ENCODE data around the gene TRIM2. TPM values are rescaled to one million over a fixed set of nuclear protein-coding genes. Genes with fewer than 3 reads are reported as not detected.

The TRIM2 gene
- total RNA-seq, 4 donors from 2014 or later: 25.9 to 121 (median 45.6) TPM

DNA sequence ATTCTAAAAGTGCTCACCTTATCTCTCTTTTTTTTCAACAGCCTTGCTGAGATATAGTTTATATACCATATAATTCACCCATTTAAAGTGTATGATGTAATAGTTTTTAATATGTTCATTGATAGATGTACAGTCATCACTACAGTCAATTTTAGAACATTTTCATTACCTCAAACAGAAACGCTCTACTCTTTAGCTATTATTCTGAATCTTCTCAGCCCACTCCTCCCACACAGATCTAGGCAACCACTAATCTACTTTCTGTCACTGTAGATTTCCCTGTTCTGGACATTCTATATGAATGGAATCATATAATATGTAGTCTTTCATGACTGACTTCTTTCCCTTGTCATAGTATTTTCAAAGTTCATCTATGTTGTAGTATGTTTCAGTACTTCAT lies 162.8 kb downstream of the TRIM2 start:
- intact Hi-C loops (cut with DNase I; ENCODE audit: low total_unique reads): no loop called here
- Histone ChIP-seq H3K27me3 (no peaks in the 10 kb centered on the region), H3K4me3 (no peak overlapping the region), H3K36me3 (no peaks in the 10 kb centered on the region), H3K4me1 (no peaks in the 10 kb centered on the region), H3K9me3 (no peaks in the 10 kb centered on the region), H3K27ac (no peak overlapping the region)
- DNase-seq: no peak
- no peak for TF ChIP-seq POLR2A (IDR thresholded peaks at IDR 0.05)
- TF ChIP-seq CTCF (IDR thresholded peaks at IDR 0.05): no peak

GRCh38 chr4:153369021-153369420 lies 164.8 kb downstream of the TRIM2 start:
- no peak overlapping the region for H3K4me3 ChIP-seq
- DNase-seq: no peak
- intact Hi-C loops (cut with DNase I; ENCODE audit: low total_unique reads): no loop called here
- no peaks in the 10 kb centered on the region for H3K4me1 ChIP-seq
- no peak overlapping the region for H3K27ac ChIP-seq
- no peak for TF ChIP-seq CTCF (IDR thresholded peaks at IDR 0.05)
- TF ChIP-seq POLR2A (IDR thresholded peaks at IDR 0.05): no peak
- no peaks in the 10 kb centered on the region for H3K9me3 ChIP-seq
- no peaks in the 10 kb centered on the region for H3K36me3 ChIP-seq
- no peaks in the 10 kb centered on the region for H3K27me3 ChIP-seq

DNA sequence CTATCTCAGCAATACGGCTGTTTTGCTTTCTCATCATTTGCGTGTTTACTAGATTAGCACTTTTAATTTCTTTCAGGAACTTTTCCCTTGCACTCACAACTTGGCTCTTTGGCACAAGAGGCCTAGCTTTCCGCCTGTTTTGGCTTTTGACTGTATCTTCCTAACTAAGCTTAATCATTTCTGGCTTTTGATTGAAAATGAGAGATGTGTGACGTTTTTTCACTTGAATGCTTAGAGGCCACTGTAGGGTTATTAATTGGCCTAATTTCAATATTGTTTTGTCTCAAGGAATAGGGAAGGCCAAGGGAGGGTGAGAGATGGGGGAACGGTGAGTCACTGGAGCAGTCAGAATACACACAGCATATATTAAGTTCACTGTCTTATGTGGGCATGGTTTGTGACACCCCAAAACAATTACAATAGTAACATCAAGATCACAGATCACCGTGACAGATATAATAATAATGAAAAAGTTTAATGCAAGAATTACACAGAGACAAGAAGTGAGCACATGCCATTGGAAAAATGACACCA lies 167.5 kb downstream of the TRIM2 start:
- no peaks in the 10 kb centered on the region for H3K36me3 ChIP-seq

DNA sequence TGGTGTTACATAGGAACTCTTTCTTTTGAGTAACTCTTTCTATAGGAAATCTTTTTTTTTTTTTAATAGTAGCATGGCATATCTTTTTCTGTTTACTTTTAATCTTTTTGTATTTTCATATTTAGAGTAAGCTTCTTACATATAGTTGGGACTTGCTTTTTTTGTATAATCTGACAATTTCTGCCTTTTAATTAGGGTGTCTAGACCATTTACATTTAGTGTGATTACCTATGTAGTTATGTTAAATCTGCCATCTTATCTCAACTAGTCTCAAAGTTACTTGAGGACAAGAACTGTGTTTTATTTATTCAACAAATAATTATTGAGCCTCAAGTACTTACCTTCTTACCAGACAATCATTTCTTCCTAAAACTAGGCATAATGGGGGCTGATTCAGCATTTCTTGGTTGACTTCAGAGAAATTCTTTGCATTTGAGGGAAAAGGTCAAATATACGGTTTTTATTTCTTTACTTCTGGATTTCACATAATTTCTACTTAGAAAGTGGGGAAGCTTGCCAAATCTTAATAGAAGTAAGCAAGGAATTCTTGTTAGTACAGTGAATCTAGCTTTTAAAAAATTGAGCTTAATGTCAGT lies 168.8 kb downstream of the TRIM2 start:
- Histone ChIP-seq H3K36me3 (no peaks in the 10 kb centered on the region), H3K4me3 (no peak overlapping the region), H3K27me3 (no peaks in the 10 kb centered on the region), H3K4me1 (no peaks in the 10 kb centered on the region), H3K27ac (no peak overlapping the region), H3K9me3 (no peaks in the 10 kb centered on the region)
- no peak for DNase-seq
- TF ChIP-seq CTCF (IDR thresholded peaks at IDR 0.05): no peak
- no peak for TF ChIP-seq POLR2A (IDR thresholded peaks at IDR 0.05)
- intact Hi-C loops (cut with DNase I; ENCODE audit: low total_unique reads): no loop called here

More for the DNA sequence above, 167.5 kb downstream of the TRIM2 start:
- Histone ChIP-seq H3K27me3 (no peaks in the 10 kb centered on the region), H3K4me1 (no peaks in the 10 kb centered on the region), H3K27ac (no peak overlapping the region), H3K4me3 (no peak overlapping the region), H3K9me3 (no peaks in the 10 kb centered on the region)
- intact Hi-C loops (cut with DNase I; ENCODE audit: low total_unique reads): no loop called here
- TF ChIP-seq CTCF (IDR thresholded peaks at IDR 0.05) (no peak), POLR2A (IDR thresholded peaks at IDR 0.05) (no peak)
- DNase-seq: no peak

DNA sequence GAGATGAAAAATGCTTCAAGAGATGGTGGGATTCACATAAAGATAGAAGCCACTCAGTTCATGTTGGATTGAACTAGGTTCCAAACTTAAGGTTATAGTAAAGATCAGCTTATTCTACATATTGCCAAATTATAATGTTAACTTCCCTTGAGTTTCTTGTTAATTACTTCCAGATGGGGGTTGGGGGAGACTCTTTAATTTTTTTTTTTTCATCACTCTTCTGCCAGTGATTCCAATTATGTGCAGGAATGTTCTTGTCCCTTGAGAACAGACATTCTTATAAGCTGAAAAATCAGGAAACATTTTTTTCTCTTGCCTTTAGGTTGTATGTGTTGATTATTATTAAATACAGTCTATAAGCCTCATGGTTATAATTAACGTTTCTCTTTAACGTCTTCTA lies 170.2 kb downstream of the TRIM2 start:
- intact Hi-C loops (cut with DNase I; ENCODE audit: low total_unique reads): no loop called here
- Histone ChIP-seq H3K36me3 (no peaks in the 10 kb centered on the region), H3K9me3 (no peaks in the 10 kb centered on the region), H3K27ac (no peak overlapping the region), H3K4me1 (no peaks in the 10 kb centered on the region), H3K27me3 (no peaks in the 10 kb centered on the region), H3K4me3 (no peak overlapping the region)
- TF ChIP-seq CTCF (IDR thresholded peaks at IDR 0.05) (no peak), POLR2A (IDR thresholded peaks at IDR 0.05) (no peak)
- no peak for DNase-seq

Measured in uterus (tissue), 4 donors.